ENCODE measurements around the gene P2RX4.
"Not testable (repeated sequence)": the region's sequence is repeated elsewhere in the genome, so short reads cannot be mapped to it uniquely, and the experiment has no call there.

P2RX4 gene

GRCh38 chr12:121209624-121210572 is at the start of gene P2RX4:
TSS of gene P2RX4 (plus strand) at chr12:121210129. CDS start at chr12:121210165, 36 bp downstream.
- peak; percentile 73 for DNase-seq

GRCh38 chr12:121162384-121162783 is 47.5 kb upstream of the P2RX4 start:
- no peak for DNase-seq

- no peak for DNase-seq
Observed at GRCh38 chr12:121162985-121163384, 46.9 kb upstream of the P2RX4 start.

- DNase-seq: not testable (repeated sequence)
Observed at GRCh38 chr12:121164839-121165238, 45.1 kb upstream of the P2RX4 start.

- DNase-seq: no peak
Observed at GRCh38 chr12:121165316-121165715, 44.6 kb upstream of the P2RX4 start.

GRCh38 chr12:121166356-121166755 is 43.6 kb upstream of the P2RX4 start:
- DNase-seq: no peak

- no peak for DNase-seq
Observed at GRCh38 chr12:121167232-121167820, 42.6 kb upstream of the P2RX4 start.

- DNase-seq: no peak
Observed at GRCh38 chr12:121167951-121168350, 42.0 kb upstream of the P2RX4 start.

- no peak for DNase-seq
Observed at GRCh38 chr12:121170151-121170550, 39.8 kb upstream of the P2RX4 start.

- peak; percentile 46 for DNase-seq
Observed at GRCh38 chr12:121170611-121171260, 39.2 kb upstream of the P2RX4 start.

- no peak for DNase-seq
Observed at GRCh38 chr12:121172145-121172544, 37.8 kb upstream of the P2RX4 start.

GRCh38 chr12:121175383-121176119 is 34.4 kb upstream of the P2RX4 start:
- no peak for DNase-seq

- DNase-seq: no peak
Observed at GRCh38 chr12:121176826-121177529, 33.0 kb upstream of the P2RX4 start.

GRCh38 chr12:121181181-121181580 is 28.7 kb upstream of the P2RX4 start:
- DNase-seq: peak; percentile 11

- DNase-seq: no peak
Observed at GRCh38 chr12:121182222-121182893, 27.6 kb upstream of the P2RX4 start.

GRCh38 chr12:121184425-121184824 is 25.5 kb upstream of the P2RX4 start:
- no peak for DNase-seq

GRCh38 chr12:121184984-121185889 is 24.7 kb upstream of the P2RX4 start:
- no peak for DNase-seq

- DNase-seq: no peak
Observed at GRCh38 chr12:121186826-121187225, 23.1 kb upstream of the P2RX4 start.

- no peak for DNase-seq
Observed at GRCh38 chr12:121187501-121187900, 22.4 kb upstream of the P2RX4 start.

- DNase-seq: no peak
Observed at GRCh38 chr12:121188227-121188626, 21.7 kb upstream of the P2RX4 start.

GRCh38 chr12:121189131-121189530 is 20.8 kb upstream of the P2RX4 start:
- no peak for DNase-seq
